ENCODE results near the gene SLC26A3.

SLC26A3 gene

GRCh38 chr7:107744345-107744750 is 58.7 kb downstream of the SLC26A3 start:
- DNase-seq (ENCODE audit: low read depth): no peak

GRCh38 chr7:107743567-107744344 is 59.3 kb downstream of the SLC26A3 start, which contains the start of gene CBLL1:
Gene CBLL1, plus strand, starts transcription at chr7:107744142. Its CDS starts 22 bp downstream, at chr7:107744164.
- peak; percentile 98 for DNase-seq (ENCODE audit: low read depth)

- DNase-seq (ENCODE audit: low read depth): no peak
Measured at GRCh38 chr7:107742678-107743566, 60.1 kb downstream of the SLC26A3 start.

- DNase-seq (ENCODE audit: low read depth): no peak
Measured at GRCh38 chr7:107728276-107728675, 74.7 kb downstream of the SLC26A3 start.

- DNase-seq (ENCODE audit: low read depth): no peak
Measured at GRCh38 chr7:107726356-107727130, 76.5 kb downstream of the SLC26A3 start.

GRCh38 chr7:107725138-107725740 is 77.8 kb downstream of the SLC26A3 start:
- DNase-seq (ENCODE audit: low read depth): peak; percentile 8

GRCh38 chr7:107723255-107723654 is 79.8 kb downstream of the SLC26A3 start:
- DNase-seq (ENCODE audit: low read depth): no peak

- no peak for DNase-seq (ENCODE audit: low read depth)
Measured at GRCh38 chr7:107721286-107721685, 81.7 kb downstream of the SLC26A3 start.

- DNase-seq (ENCODE audit: low read depth): no peak
Measured at GRCh38 chr7:107718456-107719193, 84.4 kb downstream of the SLC26A3 start.

GRCh38 chr7:107715531-107715930 is 87.5 kb downstream of the SLC26A3 start:
- DNase-seq (ENCODE audit: low read depth): no peak
